Stimulated activated effector memory CD8-positive, alpha-beta T cell treated with anti-CD3 and anti-CD28 coated beads, Interleukin-12 subunit alpha, Interleukin-12 subunit beta, amount 100 ng/mL, for 72 hours (primary cell): Measurements from ENCODE around the gene F5.
"Not testable (repeated sequence)": the region's sequence is repeated elsewhere in the genome, so short reads cannot be mapped to it uniquely, and the experiment has no call there.

Source experiments
- ATAC-seq: fragments of 150-1000 bp; cut with Tn5 transposase; 2 replicates; pipeline ENCODE4 v1.10.0; 2021
- DNase-seq, 2 donors: peaks; one replicate each; pipeline ENCODE4 v3.0.0; 2021 to 2022; ENCODE audit warnings: low spot score in 2 of 2
- H3K27ac Mint-ChIP-seq: one replicate; pipeline ENCODE4 v1.8.0; 2022; ENCODE audit warnings: mild to moderate bottlenecking, mixed read lengths
- H3K36me3 Mint-ChIP-seq: one replicate; pipeline ENCODE4 v1.8.0; 2022; ENCODE audit warnings: mild to moderate bottlenecking, mixed read lengths
- H3K4me1 Mint-ChIP-seq: one replicate; pipeline ENCODE4 v1.8.0; 2022; ENCODE audit warnings: mixed read lengths
- H3K4me3 Mint-ChIP-seq: one replicate; pipeline ENCODE4 v1.8.0; 2022; ENCODE audit warnings: mild to moderate bottlenecking, mixed read lengths
- H3K9me3 Mint-ChIP-seq: one replicate; pipeline ENCODE4 v1.8.0; 2022; ENCODE audit warnings: mixed read lengths

The F5 gene

DNA sequence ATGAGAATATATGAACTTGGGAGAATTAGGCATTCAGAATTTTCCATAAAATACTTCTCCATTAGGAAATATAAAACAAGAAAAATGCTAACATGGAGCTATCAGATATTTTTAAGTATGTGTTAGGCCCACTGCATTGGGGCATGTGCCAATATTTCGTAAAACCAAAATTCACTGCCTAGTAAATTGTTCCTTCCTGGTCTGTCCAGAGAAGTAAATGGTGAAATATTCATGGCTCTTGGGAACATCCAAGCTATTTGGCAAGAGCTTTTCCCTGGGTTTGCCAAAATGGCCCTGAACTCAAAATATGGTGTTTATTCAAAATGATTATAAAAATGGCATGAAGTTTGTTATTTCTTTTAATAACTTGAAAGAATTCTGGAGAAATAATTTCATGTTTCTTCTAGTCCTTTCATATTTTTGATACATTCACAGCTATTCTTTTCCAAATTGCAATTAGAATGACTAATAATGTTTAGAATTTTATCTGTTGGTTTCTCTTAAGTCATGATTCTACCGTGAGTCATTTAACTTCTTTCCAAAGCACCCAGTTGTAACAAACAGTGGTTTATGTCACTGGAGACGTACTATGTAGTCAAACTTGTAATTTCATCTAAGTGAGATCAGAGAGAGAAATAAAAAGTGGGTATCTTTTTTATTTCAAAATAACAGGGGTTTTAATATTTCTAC lies 74.8 kb downstream of the F5 start:
- DNase-seq (no peak), ATAC-seq (peak; percentile 87)
- Mint-ChIP-seq H3K27ac (no peak overlapping the region), H3K36me3 (peaks cover 35% of the 10 kb centered on the region), H3K9me3 (no peaks in the 10 kb centered on the region), H3K4me3 (no peak overlapping the region), H3K4me1 (peaks cover 6% of the 10 kb centered on the region)

DNA sequence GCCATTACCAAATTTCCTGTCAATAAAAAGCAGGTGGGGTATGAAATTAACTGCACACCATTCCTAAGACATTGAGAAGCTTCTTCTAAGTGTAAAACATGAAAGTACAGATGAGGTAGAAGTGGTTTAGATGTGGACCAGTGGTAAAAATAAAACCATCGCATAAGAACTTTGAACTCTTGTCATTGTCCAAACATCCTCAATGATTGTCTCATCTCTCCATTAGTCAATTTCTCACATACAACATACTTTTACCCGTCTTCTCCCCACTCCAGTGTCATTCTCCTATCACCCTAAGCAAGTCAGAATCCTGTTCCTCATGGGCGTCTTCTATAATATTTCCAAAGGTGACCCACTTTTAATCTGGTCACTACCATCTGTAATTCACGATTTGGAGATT lies 76.2 kb downstream of the F5 start:
- Mint-ChIP-seq H3K4me1 (peaks cover 6% of the 10 kb centered on the region), H3K36me3 (peaks cover 23% of the 10 kb centered on the region), H3K27ac (no peak overlapping the region), H3K4me3 (no peak overlapping the region), H3K9me3 (no peaks in the 10 kb centered on the region)
- ATAC-seq (no peak), DNase-seq (no peak)

DNA sequence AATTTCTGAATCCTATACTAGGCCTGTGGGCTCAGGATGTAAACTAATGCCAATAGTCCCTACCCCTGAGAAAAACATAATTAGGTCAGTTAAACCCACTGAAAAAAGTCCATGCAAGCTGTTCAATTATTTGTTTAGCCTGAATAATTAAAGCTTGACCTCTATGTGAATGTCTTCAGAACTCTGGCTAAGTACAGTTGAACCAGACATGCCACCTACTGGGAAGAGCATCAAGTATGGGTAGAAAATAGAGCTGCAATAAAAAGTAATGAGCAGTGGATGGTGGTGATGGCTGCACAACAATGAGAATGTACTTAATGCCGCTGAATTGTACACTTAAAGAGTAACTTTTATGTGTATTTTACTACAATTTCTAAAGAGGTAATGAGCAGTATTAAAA lies 76.9 kb downstream of the F5 start:
- Mint-ChIP-seq H3K4me3 (no peak overlapping the region), H3K9me3 (no peaks in the 10 kb centered on the region), H3K4me1 (peaks cover 6% of the 10 kb centered on the region), H3K36me3 (peaks cover 16% of the 10 kb centered on the region), H3K27ac (no peak overlapping the region)
- ATAC-seq, result no peak
- DNase-seq, result no peak

DNA sequence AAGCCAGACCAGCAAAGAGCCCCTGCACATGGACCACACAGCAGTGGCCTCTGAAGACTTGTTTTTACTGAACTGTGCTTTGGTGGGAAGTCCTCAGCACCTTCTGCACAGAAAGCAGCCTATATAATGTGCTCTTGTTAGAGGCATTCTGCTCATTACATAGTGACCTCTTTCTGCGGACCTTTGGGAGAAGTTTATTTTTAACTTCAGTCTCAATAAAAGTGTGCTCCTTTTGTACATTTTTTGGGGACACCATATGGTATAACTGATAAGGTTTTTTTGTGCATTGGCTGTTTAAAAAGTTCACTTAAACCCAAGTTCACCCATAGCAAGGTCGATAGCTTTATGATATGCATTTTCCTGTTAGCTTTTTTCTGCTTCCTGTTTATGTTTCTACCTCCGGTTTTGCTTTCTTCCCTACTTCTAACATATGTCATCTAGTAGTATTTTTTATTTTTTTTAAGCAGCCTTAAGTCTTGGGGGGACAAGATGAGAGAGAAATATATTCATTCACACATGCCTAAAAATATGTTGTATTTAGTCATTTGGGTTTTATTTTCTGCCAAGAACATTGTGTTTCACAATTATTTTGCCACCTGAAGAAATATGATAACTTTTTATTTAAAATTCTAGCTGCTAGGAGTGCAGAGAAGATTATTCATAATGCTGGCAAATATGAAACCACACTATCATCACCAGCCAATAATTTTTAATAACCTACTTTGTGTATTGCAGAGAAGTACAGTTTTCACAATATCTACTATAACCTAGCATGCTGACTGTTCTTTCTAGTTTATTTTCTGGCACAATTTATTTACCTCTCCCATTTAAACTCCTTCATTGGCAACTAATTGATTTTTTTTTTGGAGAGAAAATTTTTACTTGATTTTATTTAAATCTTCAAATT lies 77.6 kb downstream of the F5 start:
- no peak for ATAC-seq
- DNase-seq, result no peak
- peak overlapping the region; percentile 12 for H3K27ac Mint-ChIP-seq
- H3K4me3 Mint-ChIP-seq, result no peak overlapping the region
- H3K4me1 Mint-ChIP-seq, result peaks cover 6% of the 10 kb centered on the region
- no peaks in the 10 kb centered on the region for H3K9me3 Mint-ChIP-seq
- H3K36me3 Mint-ChIP-seq, result peaks cover 9% of the 10 kb centered on the region

DNA sequence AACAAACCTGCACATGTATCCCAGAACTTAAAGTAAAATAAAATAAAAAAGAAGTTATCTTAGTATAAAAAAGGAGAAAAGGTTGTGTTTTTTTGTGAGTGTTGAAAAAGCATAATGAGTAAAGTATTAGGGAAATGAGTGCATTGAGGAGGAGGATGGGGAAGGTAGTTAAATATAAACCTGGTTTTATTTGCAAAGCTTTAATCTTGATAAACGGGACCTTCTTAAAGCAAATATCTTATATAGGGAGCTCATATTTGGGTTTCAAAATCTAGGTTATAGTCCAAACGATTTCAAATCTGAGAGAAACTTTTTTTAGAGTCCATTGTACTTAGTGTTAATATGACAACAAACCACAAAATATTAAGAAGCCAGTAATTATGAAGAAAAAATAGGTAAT lies 78.9 kb downstream of the F5 start:
- H3K27ac Mint-ChIP-seq, result no peak overlapping the region
- DNase-seq (no peak), ATAC-seq (no peak)
- peaks cover 6% of the 10 kb centered on the region for H3K4me1 Mint-ChIP-seq
- H3K36me3 Mint-ChIP-seq, result no peaks in the 10 kb centered on the region
- no peaks in the 10 kb centered on the region for H3K9me3 Mint-ChIP-seq
- no peak overlapping the region for H3K4me3 Mint-ChIP-seq

DNA sequence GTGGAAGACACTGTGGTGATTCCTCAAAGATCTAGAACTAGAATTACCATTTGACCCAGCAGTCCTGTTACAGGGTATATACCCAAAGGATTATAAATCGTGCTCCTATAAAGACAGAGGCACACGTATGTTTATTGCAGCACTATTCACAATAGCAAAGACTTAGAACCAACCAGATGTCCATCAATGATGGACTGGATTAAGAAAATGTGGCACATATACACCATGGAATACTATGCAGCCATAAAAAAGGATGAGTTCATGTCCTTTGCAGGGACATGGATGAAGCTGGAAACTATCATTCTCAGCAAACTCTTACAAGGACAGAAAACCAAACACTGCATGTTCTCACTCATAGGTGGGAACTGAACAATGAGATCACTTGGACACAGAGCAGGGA lies 82.7 kb downstream of the F5 start:
- DNase-seq, H3K4me1 Mint-ChIP-seq, ATAC-seq, H3K9me3 Mint-ChIP-seq, H3K4me3 Mint-ChIP-seq, H3K36me3 Mint-ChIP-seq, H3K27ac Mint-ChIP-seq: not testable (repeated sequence)

DNA sequence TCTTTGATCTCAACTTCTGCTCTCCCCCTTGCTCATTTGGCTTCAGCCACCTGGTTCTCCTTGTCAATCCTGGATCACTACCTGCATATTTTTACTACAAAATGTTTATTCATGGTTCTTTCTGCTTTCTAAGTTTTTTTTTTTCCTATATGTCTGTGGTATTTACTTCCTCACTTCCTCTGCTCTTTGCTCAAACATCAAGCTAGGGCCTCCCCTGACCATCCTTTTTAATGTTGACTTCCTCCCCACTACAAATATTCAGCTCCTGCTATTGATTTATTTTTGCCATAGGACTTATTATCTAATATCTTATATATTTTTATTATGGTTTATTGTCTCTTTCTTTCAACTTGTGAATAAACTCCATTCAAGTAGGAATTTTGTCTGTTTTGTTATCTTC lies 86.5 kb downstream of the F5 start:
- H3K4me1 Mint-ChIP-seq, result peaks cover 10% of the 10 kb centered on the region
- no peak for DNase-seq
- no peak overlapping the region for H3K27ac Mint-ChIP-seq

DNA sequence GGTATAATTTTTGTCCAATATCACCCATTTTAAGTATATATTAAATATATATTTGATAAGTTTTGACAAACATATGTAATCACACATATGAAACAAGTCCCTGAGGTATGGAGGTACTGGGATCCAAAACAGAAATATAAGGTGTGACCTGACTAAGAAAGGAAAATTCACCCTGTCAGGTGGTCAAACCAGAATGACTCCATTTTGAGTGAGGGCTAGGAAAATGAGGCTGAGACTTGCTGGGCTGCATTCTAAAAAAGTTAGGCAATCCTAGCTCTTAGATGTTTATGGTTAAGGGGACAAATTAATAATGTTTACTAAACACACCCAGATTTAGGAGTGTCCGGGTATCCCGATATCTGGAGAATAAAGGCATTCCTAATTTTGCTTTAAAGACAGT lies 89.0 kb downstream of the F5 start:
- ATAC-seq (no peak), DNase-seq (no peak)
- Mint-ChIP-seq H3K9me3 (peaks cover 6% of the 10 kb centered on the region), H3K4me1 (peaks cover 22% of the 10 kb centered on the region), H3K27ac (no peak overlapping the region), H3K4me3 (no peak overlapping the region), H3K36me3 (no peaks in the 10 kb centered on the region)

More for the DNA sequence above, 86.5 kb downstream of the F5 start:
- peaks cover 6% of the 10 kb centered on the region for H3K9me3 Mint-ChIP-seq
- ATAC-seq, result no peak
- no peaks in the 10 kb centered on the region for H3K36me3 Mint-ChIP-seq
- no peak overlapping the region for H3K4me3 Mint-ChIP-seq

DNA sequence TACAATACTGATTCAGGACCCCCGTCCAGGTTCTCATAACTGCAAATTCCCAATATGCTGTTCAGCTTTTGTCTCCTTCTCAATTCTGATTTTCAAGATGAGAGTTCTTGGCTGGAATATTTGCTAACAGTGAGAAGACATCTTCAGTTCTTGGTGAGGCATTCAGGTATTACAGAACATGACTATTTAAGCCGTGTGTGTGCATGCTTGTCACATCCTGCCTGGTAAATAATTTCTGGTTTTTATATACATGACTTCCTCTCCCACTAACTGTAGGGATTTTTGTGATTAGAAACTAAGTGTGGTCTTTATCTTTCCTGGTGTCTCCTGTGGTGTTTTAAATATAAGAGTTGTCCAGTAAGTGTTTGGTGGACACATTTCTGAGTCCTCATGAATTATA lies 90.4 kb downstream of the F5 start:
- Mint-ChIP-seq H3K4me1 (peaks cover 31% of the 10 kb centered on the region), H3K4me3 (no peak overlapping the region), H3K36me3 (no peaks in the 10 kb centered on the region), H3K9me3 (peaks cover 6% of the 10 kb centered on the region), H3K27ac (no peak overlapping the region)
- ATAC-seq (no peak), DNase-seq (no peak)

DNA sequence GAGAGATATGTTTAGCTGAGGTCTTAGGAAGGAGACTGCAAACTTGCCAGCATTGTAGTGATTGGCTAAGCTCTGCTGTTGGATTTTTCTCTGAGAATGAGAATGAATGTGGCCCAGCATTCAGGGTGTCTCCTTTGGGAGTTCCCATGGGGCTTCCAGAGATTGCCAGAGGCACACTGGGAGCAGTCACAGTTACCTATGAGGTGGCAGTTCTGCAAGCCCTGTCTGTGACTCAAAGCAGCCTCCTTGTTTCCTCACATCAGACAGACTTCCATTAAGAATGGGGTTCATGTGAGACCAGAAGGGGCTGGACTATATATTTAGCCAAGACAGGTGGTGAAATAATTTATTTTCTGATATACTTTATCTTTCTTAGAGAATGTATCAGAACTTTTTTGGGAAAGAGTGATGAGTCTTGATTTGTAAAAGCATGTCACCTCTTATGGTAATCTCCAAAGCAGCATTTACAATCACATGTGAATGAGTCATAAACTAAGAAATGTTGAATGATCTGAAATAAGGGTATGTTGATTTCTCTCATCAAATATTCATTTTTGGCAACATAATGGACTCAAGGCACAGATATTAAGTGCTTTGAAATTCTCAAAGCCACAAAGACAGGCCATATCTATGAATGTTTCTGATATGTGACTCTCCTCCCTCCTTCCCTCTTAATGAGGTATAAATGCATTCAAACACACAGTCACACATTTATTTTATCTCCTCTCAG lies 91.1 kb downstream of the F5 start:
- no peak for ATAC-seq
- peaks cover 31% of the 10 kb centered on the region for H3K4me1 Mint-ChIP-seq

DNA sequence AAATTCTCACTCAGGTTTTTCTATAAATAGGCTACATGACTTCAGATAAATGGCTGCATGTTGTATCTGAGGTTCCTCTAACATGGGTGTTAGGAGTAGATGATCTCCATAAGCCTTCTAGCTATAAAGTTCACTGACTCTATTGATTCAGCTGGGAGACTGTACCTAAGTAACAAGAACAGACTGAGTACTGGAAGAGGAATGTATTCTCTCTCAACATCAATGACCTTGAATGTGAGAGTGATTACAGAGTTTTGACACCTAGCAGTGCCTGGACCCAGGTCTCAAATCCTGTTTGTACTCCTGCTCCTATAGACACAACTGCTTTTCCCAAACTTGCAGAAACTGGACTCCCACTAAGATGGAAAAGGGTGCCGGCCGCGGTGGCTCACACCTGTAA lies 91.9 kb downstream of the F5 start:
- Mint-ChIP-seq H3K36me3 (no peaks in the 10 kb centered on the region), H3K9me3 (peaks cover 6% of the 10 kb centered on the region), H3K27ac (no peak overlapping the region), H3K4me3 (no peak overlapping the region), H3K4me1 (peaks cover 34% of the 10 kb centered on the region)
- no peak for DNase-seq
- no peak for ATAC-seq

More for the DNA sequence above, 91.1 kb downstream of the F5 start:
- no peak for DNase-seq
- Mint-ChIP-seq H3K4me3 (no peak overlapping the region), H3K27ac (no peak overlapping the region), H3K9me3 (peaks cover 6% of the 10 kb centered on the region), H3K36me3 (no peaks in the 10 kb centered on the region)

DNA sequence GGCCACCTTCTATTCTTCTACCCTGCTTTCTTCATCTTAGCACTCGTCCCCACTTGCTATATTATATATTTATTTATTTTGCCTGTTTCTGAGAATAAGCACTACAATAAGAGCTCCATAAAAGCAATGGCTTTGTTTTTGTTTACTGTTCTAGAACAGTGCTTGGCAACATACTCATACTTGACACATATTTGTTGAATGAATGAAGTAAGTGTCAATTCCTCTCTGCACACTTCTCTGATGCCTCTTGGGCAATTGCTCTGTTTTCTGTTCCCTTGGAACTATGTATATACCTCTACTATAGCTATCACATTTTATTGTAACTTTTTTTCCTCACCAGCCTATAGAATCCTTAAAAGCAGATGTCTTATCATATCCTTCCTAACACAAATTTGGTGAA lies 93.0 kb downstream of the F5 start:
- H3K36me3 Mint-ChIP-seq, result no peaks in the 10 kb centered on the region
- no peak overlapping the region for H3K27ac Mint-ChIP-seq
- peaks cover 43% of the 10 kb centered on the region for H3K4me1 Mint-ChIP-seq
- ATAC-seq (no peak), DNase-seq (no peak)
- H3K4me3 Mint-ChIP-seq, result no peak overlapping the region
- H3K9me3 Mint-ChIP-seq, result peaks cover 2% of the 10 kb centered on the region

DNA sequence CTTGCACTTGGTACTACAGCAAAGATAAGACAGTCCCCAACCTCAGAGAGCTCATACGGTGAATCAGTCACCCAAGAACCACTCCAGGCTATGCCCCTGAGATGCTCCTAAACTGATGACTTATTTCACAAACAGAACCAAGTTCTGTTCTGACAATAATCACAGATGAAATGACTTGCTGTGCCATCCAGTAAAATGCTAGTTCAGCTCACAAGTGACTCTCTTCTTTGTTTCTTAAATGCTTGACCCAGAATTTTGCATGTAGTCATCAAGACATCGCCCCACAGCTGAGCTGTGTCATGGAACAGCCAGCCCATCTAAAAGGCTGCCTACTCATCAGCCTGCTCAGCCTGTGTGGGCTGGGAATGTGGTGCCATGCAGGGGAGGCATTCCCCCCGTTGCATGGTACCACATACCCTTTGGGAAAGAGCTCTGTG lies 94.4 kb downstream of the F5 start:
- peak overlapping the region; percentile 88 for H3K27ac Mint-ChIP-seq

DNA sequence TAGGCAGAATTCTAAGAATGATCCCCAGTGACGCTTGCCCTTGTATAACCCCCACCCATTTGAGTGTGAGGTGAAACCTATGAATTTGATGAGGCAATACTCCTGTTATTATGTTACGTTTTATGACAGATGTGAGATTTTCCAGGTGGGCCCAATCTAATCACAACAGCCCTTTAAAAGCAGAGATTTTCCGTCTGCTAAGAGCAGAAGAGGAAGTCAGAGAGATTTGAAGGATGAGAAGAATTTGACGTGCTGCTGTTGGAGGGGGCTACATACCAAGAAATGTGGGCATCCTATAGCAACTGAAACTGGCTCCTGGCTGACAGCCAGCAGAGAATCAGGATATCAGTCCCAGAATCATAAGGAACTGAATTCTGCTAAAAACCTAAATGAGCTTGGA lies 98.1 kb downstream of the F5 start:
- Mint-ChIP-seq H3K36me3 (no peaks in the 10 kb centered on the region), H3K27ac (no peak overlapping the region), H3K9me3 (no peaks in the 10 kb centered on the region), H3K4me3 (peak overlapping the region; percentile 86), H3K4me1 (peaks cover 71% of the 10 kb centered on the region)
- ATAC-seq (no peak), DNase-seq (no peak)

More for the DNA sequence above, 94.4 kb downstream of the F5 start:
- no peaks in the 10 kb centered on the region for H3K9me3 Mint-ChIP-seq
- ATAC-seq (peak; percentile 97), DNase-seq (peak; percentile 15 to 69)
- no peaks in the 10 kb centered on the region for H3K36me3 Mint-ChIP-seq
- H3K4me3 Mint-ChIP-seq, result peak overlapping the region; percentile 13
- peaks cover 55% of the 10 kb centered on the region for H3K4me1 Mint-ChIP-seq

DNA sequence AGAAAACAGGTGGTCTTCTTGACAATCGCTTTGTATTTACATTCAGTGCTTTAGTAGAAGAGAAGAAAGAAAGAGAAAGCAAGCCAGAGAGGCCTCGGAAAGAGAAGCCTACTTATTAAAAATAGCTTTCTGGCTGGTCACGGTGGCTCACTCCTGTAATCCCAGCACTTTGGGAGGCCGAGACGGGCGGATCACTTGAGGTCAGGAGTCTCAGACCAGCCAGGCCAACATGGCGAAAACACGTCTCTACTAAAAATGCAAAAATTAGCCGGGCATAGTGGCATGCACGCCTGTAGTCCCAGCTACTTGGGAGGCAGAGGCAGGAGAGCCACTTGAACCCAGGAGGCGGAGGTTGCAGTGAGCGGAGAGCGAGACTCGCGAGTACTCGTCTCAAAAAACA lies 98.7 kb downstream of the F5 start:
- no peaks in the 10 kb centered on the region for H3K36me3 Mint-ChIP-seq

More for the DNA sequence above, 98.7 kb downstream of the F5 start:
- Mint-ChIP-seq H3K9me3 (no peaks in the 10 kb centered on the region), H3K27ac (no peak overlapping the region), H3K4me1 (peaks cover 65% of the 10 kb centered on the region), H3K4me3 (peak overlapping the region; percentile 86)
- no peak for ATAC-seq
- DNase-seq, result no peak
